Measurements from ENCODE around the gene ZNF521. TPM values are rescaled to one million over a fixed set of nuclear protein-coding genes. Genes with fewer than 3 reads are reported as not detected.

ZNF521 gene
- total RNA-seq, 1 experiment from 2014 or later: not detected

- Histone ChIP-seq H3K27ac (ENCODE audit: low read depth, low read length, poor library complexity, severe bottlenecking) (no peak overlapping the region), H3K4me3 (ENCODE audit: low read depth, low read length, poor library complexity, severe bottlenecking) (no peak overlapping the region), H3K27me3 (replicated peaks; ENCODE audit: insufficient read depth, low read depth, low read length, poor library complexity) (no peaks in the 10 kb centered on the region), H3K36me3 (ENCODE audit: insufficient read depth, low read length, poor library complexity, severe bottlenecking) (no peaks in the 10 kb centered on the region), H3K4me1 (ENCODE audit: insufficient read depth, low read length, poor library complexity, severe bottlenecking) (no peaks in the 10 kb centered on the region), H3K9me3 (ENCODE audit: low read depth, low read length, poor library complexity, severe bottlenecking) (no peaks in the 10 kb centered on the region)
- TF ChIP-seq CTCF (conservative IDR thresholded peaks at IDR 0.05; ENCODE audit: low read depth, low read length): no peak
- TF ChIP-seq EZH2 (IDR thresholded peaks at IDR 0.05; ENCODE audit: borderline replicate concordance, low read depth, low read length, poor library complexity, severe bottlenecking): no peak
- intact Hi-C loops (cut with micrococcal nuclease; ENCODE audit: unreplicated experiment): no loop called here
- POLR2A ChIA-PET (ENCODE audit: low non-redundant PET): no interaction called here
- BruUV-seq (replicated peaks): no TSS peak
- CTCF ChIA-PET: no interaction called here
- no peak for DNase-seq (ENCODE audit: low spot score)
These were observed 12.8 kb upstream of the ZNF521 start for GRCh38 chr18:25364732-25365131.

GRCh38 chr18:25360301-25360899 is 8.4 kb upstream of the ZNF521 start:
- no peak overlapping the region for H3K27ac ChIP-seq (ENCODE audit: low read depth, low read length, poor library complexity, severe bottlenecking)
- TF ChIP-seq EZH2 (IDR thresholded peaks at IDR 0.05; ENCODE audit: borderline replicate concordance, low read depth, low read length, poor library complexity, severe bottlenecking): no peak
- TF ChIP-seq CTCF (conservative IDR thresholded peaks at IDR 0.05; ENCODE audit: low read depth, low read length): no peak
- POLR2A ChIA-PET (ENCODE audit: low non-redundant PET): no interaction called here
- H3K9me3 ChIP-seq (ENCODE audit: low read depth, low read length, poor library complexity, severe bottlenecking): no peaks in the 10 kb centered on the region
- H3K36me3 ChIP-seq (ENCODE audit: insufficient read depth, low read length, poor library complexity, severe bottlenecking): no peaks in the 10 kb centered on the region
- intact Hi-C loops (cut with micrococcal nuclease; ENCODE audit: unreplicated experiment): no loop called here
- CTCF ChIA-PET: no interaction called here
- no peak overlapping the region for H3K4me3 ChIP-seq (ENCODE audit: low read depth, low read length, poor library complexity, severe bottlenecking)
- H3K4me1 ChIP-seq (ENCODE audit: insufficient read depth, low read length, poor library complexity, severe bottlenecking): no peaks in the 10 kb centered on the region
- no TSS peak for BruUV-seq (replicated peaks)
- H3K27me3 ChIP-seq (replicated peaks; ENCODE audit: insufficient read depth, low read depth, low read length, poor library complexity): no peaks in the 10 kb centered on the region
- DNase-seq (ENCODE audit: low spot score): no peak

GRCh38 chr18:25353080-25353479 is 1.1 kb upstream of the ZNF521 start:
- peaks cover 8% of the 10 kb centered on the region for H3K4me1 ChIP-seq (ENCODE audit: insufficient read depth, low read length, poor library complexity, severe bottlenecking)
- H3K27ac ChIP-seq (ENCODE audit: low read depth, low read length, poor library complexity, severe bottlenecking): no peak overlapping the region
- H3K27me3 ChIP-seq (replicated peaks; ENCODE audit: insufficient read depth, low read depth, low read length, poor library complexity): peaks cover 67% of the 10 kb centered on the region
- POLR2A ChIA-PET (ENCODE audit: low non-redundant PET): no interaction called here
- no TSS peak for BruUV-seq (replicated peaks)
- no peak overlapping the region for H3K4me3 ChIP-seq (ENCODE audit: low read depth, low read length, poor library complexity, severe bottlenecking)
- H3K36me3 ChIP-seq (ENCODE audit: insufficient read depth, low read length, poor library complexity, severe bottlenecking): no peaks in the 10 kb centered on the region
- intact Hi-C loops (cut with micrococcal nuclease; ENCODE audit: unreplicated experiment): no loop called here
- TF ChIP-seq CTCF (conservative IDR thresholded peaks at IDR 0.05; ENCODE audit: low read depth, low read length): no peak
- CTCF ChIA-PET: no interaction called here
- no peaks in the 10 kb centered on the region for H3K9me3 ChIP-seq (ENCODE audit: low read depth, low read length, poor library complexity, severe bottlenecking)
- DNase-seq (ENCODE audit: low spot score): no peak
